ENCODE measurements around the gene SCN1B. TPM values are rescaled to one million over a fixed set of nuclear protein-coding genes. Genes with fewer than 3 reads are reported as not detected.

SCN1B gene
- total RNA-seq, 2 experiments from 2014 or later, result 0.83 to 0.89 TPM

GRCh38 chr19:35053667-35054293, 23.5 kb downstream of the SCN1B start:
- Mint-ChIP-seq H3K4me3 (no peak overlapping the region), H3K27ac (no peak overlapping the region), H3K4me1 (ENCODE audit: low read depth) (no peaks in the 10 kb centered on the region), H3K9me3 (no peaks in the 10 kb centered on the region), H3K27me3 (ENCODE audit: low read depth) (no peaks in the 10 kb centered on the region), H3K36me3 (ENCODE audit: low read depth) (no peaks in the 10 kb centered on the region)
- DNase-seq, result no peak
- intact Hi-C loops (cut with micrococcal nuclease), result no loop called here
- CTCF ChIA-PET, result interaction anchor here (2.2 to 3.1 kb wide), 2 partner anchors 10 to 13 kb away, joined by 12 to 17 read pairs; no protein-coding TSS in a partner anchor

DNA sequence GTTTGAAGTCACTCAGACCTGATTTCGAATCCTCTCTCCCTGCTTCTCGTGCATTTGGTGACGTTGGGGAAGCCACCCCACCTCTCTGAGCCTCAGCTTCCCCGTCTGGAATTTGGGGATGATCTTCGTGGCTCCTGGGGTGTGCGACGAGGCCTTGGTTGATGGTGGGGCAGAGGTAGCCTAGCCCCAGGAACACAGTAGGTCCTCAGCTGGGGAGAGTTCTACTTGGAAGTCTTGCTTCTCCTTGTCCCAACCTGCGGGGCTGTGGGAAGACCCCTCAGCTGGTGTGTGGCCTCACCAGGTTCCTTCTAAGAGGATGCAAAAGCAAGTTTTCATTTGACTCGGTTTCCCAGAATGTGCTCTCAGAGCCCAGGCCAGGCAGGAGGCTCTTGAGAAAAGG, 24.4 kb downstream of the SCN1B start:
- CTCF ChIA-PET, result interaction anchor here (0.7 to 3.1 kb wide), 3 partner anchors 11 to 16 kb away, joined by 5 to 17 read pairs (median 12); no protein-coding TSS in a partner anchor
- Mint-ChIP-seq H3K36me3 (ENCODE audit: low read depth) (no peaks in the 10 kb centered on the region), H3K4me3 (no peak overlapping the region), H3K27ac (no peak overlapping the region), H3K27me3 (ENCODE audit: low read depth) (no peaks in the 10 kb centered on the region), H3K9me3 (no peaks in the 10 kb centered on the region), H3K4me1 (ENCODE audit: low read depth) (no peaks in the 10 kb centered on the region)
- no peak for DNase-seq
- intact Hi-C loops (cut with micrococcal nuclease), result no loop called here

GRCh38 chr19:35055715-35056179, 25.5 kb downstream of the SCN1B start:
- CTCF ChIA-PET, result interaction anchor here (0.9 to 3.1 kb wide), 3 partner anchors 10 to 12 kb away, joined by 4 to 17 read pairs (median 12); no protein-coding TSS in a partner anchor
- H3K27me3 Mint-ChIP-seq (ENCODE audit: low read depth), result no peaks in the 10 kb centered on the region
- DNase-seq, result peak; percentile 50
- intact Hi-C loops (cut with micrococcal nuclease), result no loop called here
- H3K36me3 Mint-ChIP-seq (ENCODE audit: low read depth), result no peaks in the 10 kb centered on the region
- H3K4me3 Mint-ChIP-seq, result no peak overlapping the region
- no peaks in the 10 kb centered on the region for H3K4me1 Mint-ChIP-seq (ENCODE audit: low read depth)
- no peak overlapping the region for H3K27ac Mint-ChIP-seq
- no peaks in the 10 kb centered on the region for H3K9me3 Mint-ChIP-seq

DNA sequence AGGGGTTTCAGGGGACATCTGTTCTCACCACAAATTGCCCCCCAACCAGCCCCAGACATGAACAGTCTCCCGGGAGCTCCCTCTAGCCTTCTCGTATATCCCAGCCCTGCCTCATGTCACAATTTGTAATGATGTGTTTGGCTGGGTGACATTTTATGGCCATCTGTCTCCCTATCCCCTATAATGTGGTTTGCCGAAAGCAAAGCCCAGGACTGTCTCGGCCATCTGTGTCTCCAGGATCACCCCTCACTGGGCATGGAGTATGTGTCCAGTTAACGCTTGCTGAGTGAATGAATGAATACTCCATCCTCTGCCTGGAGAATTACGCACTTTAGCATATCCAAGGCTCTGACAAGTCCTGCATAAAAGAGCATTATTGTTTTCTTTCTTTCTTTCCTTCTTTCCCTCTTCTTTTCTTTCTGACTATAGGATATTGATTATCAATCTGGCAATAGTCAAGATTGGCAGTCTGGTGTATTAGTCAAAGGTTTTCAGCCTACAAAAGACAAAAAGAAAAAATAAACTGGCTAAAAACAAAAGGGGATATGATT, 26.3 kb downstream of the SCN1B start:
- intact Hi-C loops (cut with micrococcal nuclease), result no loop called here

GRCh38 chr19:35058370-35058769, 28.1 kb downstream of the SCN1B start:
- Mint-ChIP-seq H3K36me3 (ENCODE audit: low read depth) (no peaks in the 10 kb centered on the region), H3K4me3 (no peak overlapping the region), H3K27ac (no peak overlapping the region), H3K9me3 (no peaks in the 10 kb centered on the region), H3K4me1 (ENCODE audit: low read depth) (peaks cover 1% of the 10 kb centered on the region), H3K27me3 (ENCODE audit: low read depth) (no peaks in the 10 kb centered on the region)
- CTCF ChIA-PET, result interaction anchor here (0.5 to 2.5 kb wide), 5 partner anchors 9 to 35 kb away, joined by 3 to 11 read pairs (median 5); no protein-coding TSS in a partner anchor
- intact Hi-C loops (cut with micrococcal nuclease), result no loop called here
- DNase-seq, result no peak

More for the DNA sequence above, 26.3 kb downstream of the SCN1B start:
- CTCF ChIA-PET, result interaction anchor here (0.9 to 2.5 kb wide), 2 partner anchors 11 to 13 kb away, joined by 4 to 11 read pairs; no protein-coding TSS in a partner anchor
- Mint-ChIP-seq H3K36me3 (ENCODE audit: low read depth) (no peaks in the 10 kb centered on the region), H3K4me1 (ENCODE audit: low read depth) (no peaks in the 10 kb centered on the region), H3K27ac (no peak overlapping the region), H3K27me3 (ENCODE audit: low read depth) (no peaks in the 10 kb centered on the region), H3K9me3 (no peaks in the 10 kb centered on the region), H3K4me3 (no peak overlapping the region)
- DNase-seq, result no peak

- intact Hi-C loops (cut with micrococcal nuclease), result no loop called here
- Mint-ChIP-seq H3K9me3 (no peaks in the 10 kb centered on the region), H3K27ac (no peak overlapping the region), H3K4me1 (ENCODE audit: low read depth) (peaks cover 10% of the 10 kb centered on the region), H3K27me3 (ENCODE audit: low read depth) (no peaks in the 10 kb centered on the region), H3K4me3 (no peak overlapping the region), H3K36me3 (ENCODE audit: low read depth) (no peaks in the 10 kb centered on the region)
- no peak for DNase-seq
- CTCF ChIA-PET, result interaction anchor here (1.3 to 2.5 kb wide), 3 partner anchors 8 to 16 kb away, joined by 3 to 11 read pairs (median 5); no protein-coding TSS in a partner anchor
These were observed 28.9 kb downstream of the SCN1B start for GRCh38 chr19:35059006-35059798.

DNA sequence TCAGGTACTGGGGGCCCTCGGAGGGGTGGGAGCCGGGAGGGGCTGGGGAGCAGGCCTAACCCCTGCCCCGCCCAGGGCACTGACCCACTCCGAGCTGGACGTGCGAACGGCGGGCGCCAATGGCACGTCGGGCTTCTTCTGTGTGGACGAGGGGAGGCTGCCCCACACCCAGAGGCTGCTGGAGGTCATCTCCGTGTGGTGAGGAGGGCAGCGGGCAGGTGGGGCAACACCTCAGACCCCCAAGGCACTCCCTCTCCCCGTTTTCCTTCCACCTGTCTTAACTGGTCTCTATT, 29.5 kb downstream of the SCN1B start:
- Mint-ChIP-seq H3K9me3 (no peaks in the 10 kb centered on the region), H3K36me3 (ENCODE audit: low read depth) (no peaks in the 10 kb centered on the region), H3K4me3 (no peak overlapping the region), H3K27ac (no peak overlapping the region), H3K27me3 (ENCODE audit: low read depth) (no peaks in the 10 kb centered on the region), H3K4me1 (ENCODE audit: low read depth) (peaks cover 14% of the 10 kb centered on the region)
- intact Hi-C loops (cut with micrococcal nuclease), result loop anchor here (5.0 kb wide), 1 partner anchor 208 kb away; the partner anchor contains the start of gene USF2
- no peak for DNase-seq
- CTCF ChIA-PET, result interaction anchor here (1.3 to 1.6 kb wide), 2 partner anchors 7 to 11 kb away, joined by 3 to 5 read pairs; no protein-coding TSS in a partner anchor

GRCh38 chr19:35060160-35060855, 30.0 kb downstream of the SCN1B start:
- Mint-ChIP-seq H3K36me3 (ENCODE audit: low read depth) (no peaks in the 10 kb centered on the region), H3K9me3 (no peaks in the 10 kb centered on the region), H3K4me3 (no peak overlapping the region), H3K27me3 (ENCODE audit: low read depth) (no peaks in the 10 kb centered on the region), H3K4me1 (ENCODE audit: low read depth) (peaks cover 16% of the 10 kb centered on the region), H3K27ac (no peak overlapping the region)
- DNase-seq, result no peak
- intact Hi-C loops (cut with micrococcal nuclease), result loop anchor here (5.0 kb wide), 1 partner anchor 207 kb away; the partner anchor contains the start of gene USF2
- CTCF ChIA-PET, result no interaction called here

DNA sequence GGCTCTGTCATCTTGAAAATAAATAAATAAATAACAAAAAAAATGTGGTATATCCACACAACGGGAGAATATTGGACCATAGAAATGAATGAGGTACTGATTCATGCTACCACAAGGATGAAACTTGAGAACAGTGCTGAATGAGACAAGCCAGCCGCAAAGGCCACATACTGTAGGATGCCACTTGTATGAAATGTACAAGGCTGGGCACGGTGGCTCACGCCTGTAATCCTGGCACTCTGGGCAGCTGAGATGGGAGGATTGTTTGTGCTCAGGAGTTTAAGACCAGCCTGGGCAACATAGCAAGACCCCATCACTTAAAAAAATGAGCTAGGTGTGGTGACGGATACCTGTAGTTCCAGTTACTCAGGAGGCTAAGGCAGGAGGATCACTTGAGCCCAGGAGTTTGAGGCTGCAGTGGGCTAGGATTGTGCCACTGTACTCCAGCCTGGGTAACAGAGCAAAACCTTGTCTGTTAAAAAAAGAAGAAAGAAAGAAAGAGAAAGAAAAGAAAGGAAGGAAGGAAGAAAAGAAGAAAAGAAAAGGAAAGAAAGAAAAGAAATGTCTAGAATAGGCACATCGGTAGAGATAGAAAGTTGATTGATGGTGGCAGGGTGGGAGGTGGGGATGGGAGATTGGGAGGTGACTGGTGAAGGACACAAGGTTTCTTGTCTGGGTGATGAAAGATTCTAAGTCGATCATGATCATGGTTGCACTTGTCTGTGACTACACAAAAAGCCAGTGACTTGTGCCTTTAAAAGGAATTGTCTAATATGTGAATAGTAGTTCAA, 31.5 kb downstream of the SCN1B start:
- H3K4me1 Mint-ChIP-seq (ENCODE audit: low read depth), result peaks cover 18% of the 10 kb centered on the region
- no peak overlapping the region for H3K27ac Mint-ChIP-seq
- CTCF ChIA-PET, result interaction anchor here (0.6 kb wide), 1 partner anchor 25 kb away, joined by 3 read pairs; no protein-coding TSS in a partner anchor
- H3K27me3 Mint-ChIP-seq (ENCODE audit: low read depth), result no peaks in the 10 kb centered on the region
- H3K36me3 Mint-ChIP-seq (ENCODE audit: low read depth), result no peaks in the 10 kb centered on the region
- intact Hi-C loops (cut with micrococcal nuclease), result loop anchor here (5.0 kb wide), 1 partner anchor 206 kb away; the partner anchor contains the start of gene USF2
- DNase-seq, result no peak
- H3K4me3 Mint-ChIP-seq, result no peak overlapping the region
- no peaks in the 10 kb centered on the region for H3K9me3 Mint-ChIP-seq

DNA sequence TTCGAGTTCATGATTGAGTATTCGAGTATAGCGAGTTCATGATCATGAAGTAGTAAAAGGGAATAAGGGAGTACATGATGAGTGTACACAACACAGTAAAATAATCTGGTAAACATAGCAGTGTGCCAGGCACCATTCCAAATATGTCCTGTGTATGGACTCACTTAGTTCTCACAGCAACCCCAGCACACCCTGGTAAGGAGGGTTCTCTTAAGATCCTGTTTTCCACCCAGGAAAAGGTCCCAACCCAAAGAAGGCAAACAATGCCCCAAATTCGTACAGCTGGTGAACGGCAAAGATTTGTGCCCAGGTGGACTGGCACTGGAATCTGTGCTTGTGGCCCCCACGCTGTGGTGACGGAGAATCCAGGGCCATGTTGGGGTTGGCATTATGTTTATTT, 32.7 kb downstream of the SCN1B start:
- Mint-ChIP-seq H3K4me1 (ENCODE audit: low read depth) (peaks cover 24% of the 10 kb centered on the region), H3K36me3 (ENCODE audit: low read depth) (no peaks in the 10 kb centered on the region), H3K27ac (no peak overlapping the region), H3K27me3 (ENCODE audit: low read depth) (no peaks in the 10 kb centered on the region), H3K9me3 (no peaks in the 10 kb centered on the region), H3K4me3 (no peak overlapping the region)
- intact Hi-C loops (cut with micrococcal nuclease), result loop anchor here (5.0 kb wide), 1 partner anchor 204 kb away; the partner anchor contains the start of gene USF2
- CTCF ChIA-PET, result interaction anchor here (2.0 kb wide), 1 partner anchor 73 kb away, joined by 6 read pairs; the partner anchor contains the start of gene LGI4
- DNase-seq, result no peak

Measured in activated naive CD4-positive, alpha-beta T cell treated with anti-CD3 and anti-CD28 coated beads for 36 hours (primary cell).